ENCODE measurements around the gene ZSCAN1. TPM values are rescaled to one million over a fixed set of nuclear protein-coding genes. Genes with fewer than 3 reads are reported as not detected.
"Not testable (repeated sequence)": the region's sequence is repeated elsewhere in the genome, so short reads cannot be mapped to it uniquely, and the experiment has no call there.

ZSCAN1 gene
- total RNA-seq, 1 experiment from 2014 or later = 1.3 TPM

DNA sequence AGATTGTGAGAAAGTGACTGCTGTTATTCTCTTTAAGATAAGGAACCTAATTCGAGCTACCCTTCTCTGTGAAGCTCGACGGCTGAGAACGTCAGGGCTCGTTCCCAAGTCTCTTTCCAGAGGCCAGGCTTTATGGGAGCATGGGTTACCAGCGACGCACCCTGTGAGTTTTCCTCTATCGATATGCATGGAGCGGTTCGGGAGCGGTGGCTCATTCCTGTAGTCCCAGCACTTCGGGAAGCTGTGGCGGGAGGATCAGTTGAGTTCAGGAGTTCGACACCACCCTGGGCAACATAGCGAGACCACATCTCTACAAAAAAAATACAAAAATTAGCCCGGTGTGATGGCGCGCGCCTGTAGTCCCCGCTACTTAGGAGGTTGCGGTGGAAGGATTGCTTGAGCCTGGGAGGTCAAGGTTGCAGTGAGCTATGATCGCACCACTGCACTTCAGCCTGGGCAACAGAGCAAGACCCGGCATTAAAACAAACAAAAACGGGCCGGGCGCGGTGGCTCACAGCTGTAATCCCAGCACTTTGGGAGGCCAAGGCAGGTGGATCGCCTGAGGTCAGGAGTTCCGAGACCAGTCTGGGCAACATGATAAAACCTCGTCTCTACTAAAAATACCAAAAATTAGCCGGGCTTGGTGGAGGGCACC lies 30.5 kb upstream of the ZSCAN1 start:
- Mint-ChIP-seq H3K36me3 (peaks cover 65% of the 10 kb centered on the region), H3K4me1 (peaks cover 22% of the 10 kb centered on the region), H3K9me3 (no peaks in the 10 kb centered on the region), H3K27me3 (ENCODE audit: low read depth) (no peaks in the 10 kb centered on the region), H3K27ac (peak overlapping the region; percentile 91), H3K4me3 (peak overlapping the region; percentile 95)
- CTCF ChIA-PET = interaction anchor here (0.9 to 2.2 kb wide), 7 partner anchors 18 to 152 kb away, joined by 3 to 12 read pairs (median 6); no protein-coding TSS in a partner anchor
- TF ChIP-seq, protein P1, sequence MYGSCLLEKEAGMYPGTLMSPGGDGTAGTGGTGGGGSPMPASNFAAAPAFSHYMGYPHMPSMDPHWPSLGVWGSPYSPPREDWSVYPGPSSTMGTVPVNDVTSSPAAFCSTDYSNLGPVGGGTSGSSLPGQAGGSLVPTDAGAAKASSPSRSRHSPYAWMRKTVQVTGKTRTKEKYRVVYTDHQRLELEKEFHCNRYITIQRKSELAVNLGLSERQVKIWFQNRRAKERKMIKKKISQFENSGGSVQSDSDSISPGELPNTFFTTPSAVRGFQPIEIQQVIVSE (CRISPR knock-in tag; IDR thresholded peaks at IDR 0.05; ENCODE audit: borderline replicate concordance) = no peak
- TF ChIP-seq JUN (CRISPR knock-in tag; IDR thresholded peaks at IDR 0.05) (0 out of 2 replicates have a peak, but pooled peaks have one; percentile 36), ZNF121 (CRISPR knock-in tag; IDR thresholded peaks at IDR 0.05) (peak; percentile 78; the same call in 1 of the 2 replicates)
- TF ChIP-seq, protein P2, sequence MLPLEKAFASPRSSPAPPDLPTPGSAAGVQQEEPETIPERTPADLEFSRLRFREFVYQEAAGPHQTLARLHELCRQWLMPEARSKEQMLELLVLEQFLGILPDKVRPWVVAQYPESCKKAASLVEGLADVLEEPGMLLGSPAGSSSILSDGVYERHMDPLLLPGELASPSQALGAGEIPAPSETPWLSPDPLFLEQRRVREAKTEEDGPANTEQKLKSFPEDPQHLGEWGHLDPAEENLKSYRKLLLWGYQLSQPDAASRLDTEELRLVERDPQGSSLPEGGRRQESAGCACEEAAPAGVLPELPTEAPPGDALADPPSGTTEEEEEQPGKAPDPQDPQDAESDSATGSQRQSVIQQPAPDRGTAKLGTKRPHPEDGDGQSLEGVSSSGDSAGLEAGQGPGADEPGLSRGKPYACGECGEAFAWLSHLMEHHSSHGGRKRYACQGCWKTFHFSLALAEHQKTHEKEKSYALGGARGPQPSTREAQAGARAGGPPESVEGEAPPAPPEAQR (CRISPR knock-in tag; IDR thresholded peaks at IDR 0.05) = no peak
- TF ChIP-seq, protein P3, sequence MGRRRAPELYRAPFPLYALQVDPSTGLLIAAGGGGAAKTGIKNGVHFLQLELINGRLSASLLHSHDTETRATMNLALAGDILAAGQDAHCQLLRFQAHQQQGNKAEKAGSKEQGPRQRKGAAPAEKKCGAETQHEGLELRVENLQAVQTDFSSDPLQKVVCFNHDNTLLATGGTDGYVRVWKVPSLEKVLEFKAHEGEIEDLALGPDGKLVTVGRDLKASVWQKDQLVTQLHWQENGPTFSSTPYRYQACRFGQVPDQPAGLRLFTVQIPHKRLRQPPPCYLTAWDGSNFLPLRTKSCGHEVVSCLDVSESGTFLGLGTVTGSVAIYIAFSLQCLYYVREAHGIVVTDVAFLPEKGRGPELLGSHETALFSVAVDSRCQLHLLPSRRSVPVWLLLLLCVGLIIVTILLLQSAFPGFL (CRISPR knock-in tag; IDR thresholded peaks at IDR 0.05; ENCODE audit: borderline replicate concordance) = peak; percentile 46; the same call in 1 of the 2 replicates
- ATAC-seq = peak; percentile 5
- POLR2A ChIA-PET = interaction anchor here (0.6 to 2.6 kb wide), 13 partner anchors 18 to 294 kb away, joined by 3 to 13 read pairs (median 5); partner anchors contain the start of genes ZNF135, ZNF274, ZNF329 and ZNF417
- no peak for DNase-seq (ENCODE audit: low spot score)

DNA sequence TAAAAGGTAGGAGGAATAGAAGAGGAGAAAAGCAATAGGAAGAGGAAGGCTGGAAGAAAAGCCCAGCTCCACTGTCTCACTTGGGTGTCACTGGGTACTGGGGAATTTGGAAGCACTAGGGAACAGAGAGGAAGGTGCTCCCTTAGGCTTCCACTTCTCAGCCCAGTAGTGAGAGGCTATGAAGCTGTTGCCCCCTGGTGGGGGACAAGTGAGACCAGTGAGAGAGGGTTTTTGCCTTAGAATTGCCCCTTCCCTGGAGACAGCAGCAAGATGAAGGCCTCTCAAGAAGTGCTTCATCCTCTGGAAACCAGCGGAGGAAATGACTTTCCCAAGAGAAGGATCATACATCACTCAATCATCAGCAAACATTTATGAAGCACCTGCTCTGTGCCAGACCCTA lies 26.5 kb upstream of the ZSCAN1 start:
- Mint-ChIP-seq H3K4me1 (peaks cover 15% of the 10 kb centered on the region), H3K27me3 (ENCODE audit: low read depth) (no peaks in the 10 kb centered on the region), H3K36me3 (peaks cover 49% of the 10 kb centered on the region), H3K27ac (peak overlapping the region; percentile 36; the same call in 1 of the 2 replicates), H3K9me3 (peaks cover 9% of the 10 kb centered on the region), H3K4me3 (no peak overlapping the region)
- ChIA-PET CTCF (interaction anchor here (0.5 to 1.1 kb wide), 5 partner anchors 61 to 238 kb away, joined by 3 read pairs; partner anchors contain the start of genes ZNF418 and ZNF586), POLR2A (no interaction called here)
- DNase-seq (ENCODE audit: low spot score) = peak; percentile 34
- peak; percentile 7; the same call in 1 of the 2 replicates for ATAC-seq
- no peak for TF ChIP-seq IRF2 (CRISPR knock-in tag; IDR thresholded peaks at IDR 0.05; ENCODE audit: borderline replicate concordance, low read depth)
- TF ChIP-seq, protein P4, sequence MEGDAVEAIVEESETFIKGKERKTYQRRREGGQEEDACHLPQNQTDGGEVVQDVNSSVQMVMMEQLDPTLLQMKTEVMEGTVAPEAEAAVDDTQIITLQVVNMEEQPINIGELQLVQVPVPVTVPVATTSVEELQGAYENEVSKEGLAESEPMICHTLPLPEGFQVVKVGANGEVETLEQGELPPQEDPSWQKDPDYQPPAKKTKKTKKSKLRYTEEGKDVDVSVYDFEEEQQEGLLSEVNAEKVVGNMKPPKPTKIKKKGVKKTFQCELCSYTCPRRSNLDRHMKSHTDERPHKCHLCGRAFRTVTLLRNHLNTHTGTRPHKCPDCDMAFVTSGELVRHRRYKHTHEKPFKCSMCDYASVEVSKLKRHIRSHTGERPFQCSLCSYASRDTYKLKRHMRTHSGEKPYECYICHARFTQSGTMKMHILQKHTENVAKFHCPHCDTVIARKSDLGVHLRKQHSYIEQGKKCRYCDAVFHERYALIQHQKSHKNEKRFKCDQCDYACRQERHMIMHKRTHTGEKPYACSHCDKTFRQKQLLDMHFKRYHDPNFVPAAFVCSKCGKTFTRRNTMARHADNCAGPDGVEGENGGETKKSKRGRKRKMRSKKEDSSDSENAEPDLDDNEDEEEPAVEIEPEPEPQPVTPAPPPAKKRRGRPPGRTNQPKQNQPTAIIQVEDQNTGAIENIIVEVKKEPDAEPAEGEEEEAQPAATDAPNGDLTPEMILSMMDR (IDR thresholded peaks at IDR 0.05) = peak; percentile 26; the same call in 1 of the 2 replicates

DNA sequence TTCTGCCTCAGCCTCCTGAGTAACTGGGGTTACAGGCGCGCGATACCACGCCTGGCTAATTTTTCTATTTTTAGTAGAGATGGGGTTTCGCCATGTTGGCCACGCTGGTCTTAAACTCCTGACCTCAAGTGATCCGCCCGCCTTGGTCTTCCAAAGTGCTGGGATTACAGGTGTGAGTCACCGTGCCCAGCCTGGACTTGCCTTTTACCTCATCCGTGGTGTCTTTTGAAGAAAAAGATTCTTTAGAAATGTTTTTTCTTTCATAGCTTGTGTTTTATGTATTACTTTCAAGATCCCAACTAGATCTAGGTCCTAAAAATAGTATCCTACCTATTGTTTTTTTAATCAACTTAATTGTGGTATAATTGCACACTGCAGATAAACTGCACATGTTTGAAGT lies 24.9 kb upstream of the ZSCAN1 start:
- H3K9me3 Mint-ChIP-seq = not testable (repeated sequence)
- peak overlapping the region; percentile 68; the same call in 1 of the 2 replicates for H3K27ac Mint-ChIP-seq

DNA sequence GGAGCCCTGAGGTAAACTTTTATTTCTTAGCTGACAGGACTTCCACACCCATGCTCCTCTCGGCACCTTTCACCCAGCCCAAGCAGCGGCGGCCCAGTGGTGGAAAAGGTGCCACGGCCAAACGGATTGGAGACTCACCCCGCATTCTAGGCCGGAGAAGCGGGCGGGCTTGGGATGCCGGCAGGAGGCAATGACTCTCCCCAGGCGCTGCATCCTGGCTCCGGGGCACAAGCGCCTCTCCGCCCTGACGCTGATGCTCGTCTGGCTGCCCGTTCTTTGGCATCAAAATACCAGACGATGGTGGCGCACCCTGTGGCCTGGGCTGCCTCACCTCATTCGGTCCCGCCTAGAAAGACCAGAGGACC lies 24.5 kb upstream of the ZSCAN1 start:
- peaks cover 6% of the 10 kb centered on the region for H3K27me3 Mint-ChIP-seq (ENCODE audit: low read depth)
- peak overlapping the region; percentile 68; the same call in 1 of the 2 replicates for H3K27ac Mint-ChIP-seq
- H3K9me3 Mint-ChIP-seq = peaks cover 9% of the 10 kb centered on the region
- DNase-seq (ENCODE audit: low spot score) (no peak), ATAC-seq (no peak; the same call in 1 of the 2 replicates)
- H3K4me3 Mint-ChIP-seq = peak overlapping the region; percentile 67
- POLR2A ChIA-PET = no interaction called here
- CTCF ChIA-PET = no interaction called here
- peaks cover 38% of the 10 kb centered on the region for H3K36me3 Mint-ChIP-seq
- peaks cover 17% of the 10 kb centered on the region for H3K4me1 Mint-ChIP-seq
- TF ChIP-seq, protein P1 (CRISPR knock-in tag; IDR thresholded peaks at IDR 0.05; ENCODE audit: borderline replicate concordance) = no peak
- TF ChIP-seq, protein P3 (CRISPR knock-in tag; IDR thresholded peaks at IDR 0.05; ENCODE audit: borderline replicate concordance) = no peak
- TF ChIP-seq KAT7 (CRISPR knock-in tag; IDR thresholded peaks at IDR 0.05; ENCODE audit: borderline replicate concordance) (no peak), TCF7 (CRISPR knock-in tag; IDR thresholded peaks at IDR 0.05; ENCODE audit: low read depth) (no peak), NFATC4 (CRISPR knock-in tag; IDR thresholded peaks at IDR 0.05) (peak; percentile 46; the same call in 1 of the 2 replicates), RELA (CRISPR knock-in tag; IDR thresholded peaks at IDR 0.05; ENCODE audit: borderline replicate concordance) (no peak), JAZF1 (CRISPR knock-in tag; IDR thresholded peaks at IDR 0.05) (no peak), ZNF671 (CRISPR knock-in tag; IDR thresholded peaks at IDR 0.05) (0 out of 2 replicates have a peak, but pooled peaks have one; percentile 41), ATF1 (CRISPR knock-in tag; IDR thresholded peaks at IDR 0.05) (no peak)
- TF ChIP-seq, protein P5, sequence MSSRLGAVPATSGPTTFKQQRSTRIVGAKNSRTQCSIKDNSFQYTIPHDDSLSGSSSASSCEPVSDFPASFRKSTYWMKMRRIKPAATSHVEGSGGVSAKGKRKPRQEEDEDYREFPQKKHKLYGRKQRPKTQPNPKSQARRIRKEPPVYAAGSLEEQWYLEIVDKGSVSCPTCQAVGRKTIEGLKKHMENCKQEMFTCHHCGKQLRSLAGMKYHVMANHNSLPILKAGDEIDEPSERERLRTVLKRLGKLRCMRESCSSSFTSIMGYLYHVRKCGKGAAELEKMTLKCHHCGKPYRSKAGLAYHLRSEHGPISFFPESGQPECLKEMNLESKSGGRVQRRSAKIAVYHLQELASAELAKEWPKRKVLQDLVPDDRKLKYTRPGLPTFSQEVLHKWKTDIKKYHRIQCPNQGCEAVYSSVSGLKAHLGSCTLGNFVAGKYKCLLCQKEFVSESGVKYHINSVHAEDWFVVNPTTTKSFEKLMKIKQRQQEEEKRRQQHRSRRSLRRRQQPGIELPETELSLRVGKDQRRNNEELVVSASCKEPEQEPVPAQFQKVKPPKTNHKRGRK (CRISPR knock-in tag; IDR thresholded peaks at IDR 0.05; ENCODE audit: borderline replicate concordance) = no peak

More for the DNA sequence above, 24.9 kb upstream of the ZSCAN1 start:
- POLR2A ChIA-PET; ATAC-seq; DNase-seq (ENCODE audit: low spot score); H3K27me3 Mint-ChIP-seq (ENCODE audit: low read depth): not testable (repeated sequence)
- peak overlapping the region; percentile 67 for H3K4me3 Mint-ChIP-seq
- peaks cover 42% of the 10 kb centered on the region for H3K36me3 Mint-ChIP-seq
- peaks cover 17% of the 10 kb centered on the region for H3K4me1 Mint-ChIP-seq
- CTCF ChIA-PET = interaction anchor here (1.1 kb wide), 1 partner anchor 34 kb away, joined by 4 read pairs; no protein-coding TSS in a partner anchor
